ENCODE measurements around the gene EBI3.
"Not testable (repeated sequence)": the region's sequence is repeated elsewhere in the genome, so short reads cannot be mapped to it uniquely, and the experiment has no call there.

The EBI3 gene

GRCh38 chr19:4278010-4278409 lies 48.7 kb downstream of the EBI3 start:
- no peak for DNase-seq (ENCODE audit: low spot score)

- DNase-seq (ENCODE audit: low spot score), result no peak
Measured at GRCh38 chr19:4278419-4279266, 49.3 kb downstream of the EBI3 start, which contains the start of gene SHD. Gene SHD (plus strand): TSS chr19:4279266. CDS start chr19:4280064, 798 bp downstream.

GRCh38 chr19:4279267-4279529 lies 49.9 kb downstream of the EBI3 start:
- no peak for DNase-seq (ENCODE audit: low spot score)

- no peak for DNase-seq (ENCODE audit: low spot score)
Measured at GRCh38 chr19:4279530-4280422, 50.5 kb downstream of the EBI3 start.

GRCh38 chr19:4284176-4284958 lies 55.0 kb downstream of the EBI3 start:
- no peak for DNase-seq (ENCODE audit: low spot score)

- DNase-seq (ENCODE audit: low spot score), result no peak
Measured at GRCh38 chr19:4284974-4285373, 55.7 kb downstream of the EBI3 start.

- not testable (repeated sequence) for DNase-seq (ENCODE audit: low spot score)
Measured at GRCh38 chr19:4286141-4286540, 56.8 kb downstream of the EBI3 start.
